OCI-M2 (cell line): ENCODE results near the gene OR51A7.
"Not testable (repeated sequence)": the region's sequence is repeated elsewhere in the genome, so short reads cannot be mapped to it uniquely, and the experiment has no call there.

Experiments
- DNase-seq: peaks from one replicate; lab custom pipeline; 2025; ENCODE audit not compliant: unreplicated experiment; lab: John Stamatoyannopoulos, UW

The OR51A7 gene

DNA sequence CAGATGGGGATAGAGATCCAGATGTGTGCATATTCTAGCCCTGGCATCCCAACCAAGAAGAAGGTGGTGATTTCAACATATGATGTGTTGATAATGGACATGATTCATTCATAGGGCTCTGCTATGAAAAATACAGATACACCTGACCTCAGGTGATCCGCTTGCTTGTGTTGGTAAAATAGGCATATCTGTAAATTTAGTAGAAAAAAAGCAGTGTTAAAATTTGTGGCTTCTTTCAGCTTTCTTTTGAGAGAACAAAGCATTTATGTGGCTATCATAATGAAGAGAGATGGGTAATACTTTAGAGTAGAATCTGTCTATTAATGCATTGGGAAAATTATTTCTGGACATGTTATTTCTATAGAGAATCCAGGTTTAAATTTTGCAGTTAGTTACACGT is 52.0 kb downstream of the OR51A7 start, which contains the start of gene OR51A2:
Gene OR51A2 (minus strand): TSS at position 101 of the 400 bp plus-strand sequence. CDS start 0 bp downstream, at position 101.
- not testable (repeated sequence) for DNase-seq

DNA sequence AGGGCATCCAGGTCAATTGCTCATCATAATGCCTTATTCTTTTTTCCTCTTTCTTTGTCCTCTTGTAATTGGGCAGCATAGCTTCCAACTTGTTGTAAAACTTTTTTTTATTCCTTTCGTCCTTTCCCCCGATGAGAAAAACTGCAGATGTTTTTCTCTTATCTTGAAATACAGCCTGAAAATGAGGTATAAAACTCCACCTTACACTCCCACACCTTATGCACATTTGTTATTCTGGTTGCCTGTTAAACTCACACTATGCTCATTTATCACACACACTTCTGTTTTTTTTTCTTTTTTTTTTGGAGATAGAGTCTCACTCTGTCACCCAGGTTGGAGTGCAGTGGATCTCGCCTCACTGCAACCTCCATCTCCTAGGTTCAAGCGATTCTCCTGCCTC is 53.8 kb downstream of the OR51A7 start:
- no peak for DNase-seq
